HEK293 (cell line): ENCODE data around the gene MCOLN1.

Source experiments
- CTCF ChIA-PET: fragments of 350-600 bp; formaldehyde crosslinking; extraction: SDS; loops from one replicate; lab custom pipeline; 2021; ENCODE audit warnings: antibody characterized with exemption; lab: Yijun Ruan, JAX
- POLR2A ChIA-PET: fragments of 300-600 bp; formaldehyde crosslinking; extraction: SDS; loops from one replicate; lab custom pipeline; 2020; ENCODE audit warnings: antibody characterized with exemption, inconsistent platforms; lab: Yijun Ruan, JAX
- H3K27ac ChIP-seq: fragments of 200-500 bp; sonication (Bioruptor generic); 2 replicates; pipeline ENCODE4 v1.5.1; 2014; ENCODE audit warnings: low read depth, low read length, control low read depth, inconsistent platforms; ENCODE audit errors: extremely low read depth
- H3K36me3 ChIP-seq, 2 experiments: fragments of 200-500 bp in 1 of 2; sonication (Bioruptor generic) in 1 of 2; 1 replicate in 1 of 2; 2 replicates in 1 of 2; pipeline ENCODE4 v1.5.1; 2014 to 2017; ENCODE audit warnings: inconsistent platforms in 2 of 2, low read length in 2 of 2; ENCODE audit not compliant: control insufficient read depth in 2 of 2, insufficient read depth in 1 of 2
- H3K4me1 ChIP-seq: fragments of 200-500 bp; sonication (Bioruptor generic); 2 replicates; pipeline ENCODE4 v1.5.1; 2014; ENCODE audit warnings: mild to moderate bottlenecking, low read length, inconsistent platforms; ENCODE audit not compliant: control insufficient read depth, insufficient read depth
- H3K4me3 ChIP-seq: 2 replicates; pipeline ENCODE4 v1.5.1; 2011; ENCODE audit warnings: low read depth, mild to moderate bottlenecking, control low read depth, low read length, moderate library complexity
- H3K9me3 ChIP-seq: fragments of 200-500 bp; sonication (Bioruptor generic); 2 replicates; pipeline ENCODE4 v1.5.1; 2014; ENCODE audit warnings: low read depth, low read length, inconsistent platforms; ENCODE audit not compliant: control insufficient read depth, insufficient read depth
- MEIS1 ChIP-seq: sonication (generic); formaldehyde crosslinking; IDR thresholded peaks from 2 replicates; pipeline ENCODE4 v1.8.1; 2022; ENCODE audit warnings: missing genetic modification reagents, mild to moderate bottlenecking, borderline replicate concordance
- PRDM4 ChIP-seq: fragments of 450-650 bp; formaldehyde crosslinking; IDR thresholded peaks from 2 replicates; pipeline ENCODE4 v1.5.1; 2017; ENCODE audit warnings: missing biosample characterization, missing genetic modification characterization
- SP2 ChIP-seq: fragments of 450-650 bp; formaldehyde crosslinking; IDR thresholded peaks from 2 replicates; pipeline ENCODE4 v1.5.1; 2016; ENCODE audit warnings: missing biosample characterization, missing genetic modification characterization
- ZBTB17 ChIP-seq: fragments of 450-650 bp; formaldehyde crosslinking; IDR thresholded peaks from 2 replicates; pipeline ENCODE4 v1.5.1; 2016; ENCODE audit warnings: missing biosample characterization, missing genetic modification characterization
- ZBTB6 ChIP-seq: fragments of 450-650 bp; formaldehyde crosslinking; IDR thresholded peaks from 2 replicates; pipeline ENCODE4 v1.5.1; 2017; ENCODE audit warnings: missing biosample characterization, missing genetic modification characterization
- ZFP41 ChIP-seq: fragments of 450-650 bp; formaldehyde crosslinking; IDR thresholded peaks from 2 replicates; pipeline ENCODE4 v1.5.1; 2016; ENCODE audit warnings: missing biosample characterization, missing genetic modification characterization, borderline replicate concordance
- ZNF148 ChIP-seq: fragments of 450-650 bp; formaldehyde crosslinking; IDR thresholded peaks from 2 replicates; pipeline ENCODE4 v1.5.0; 2017; ENCODE audit warnings: missing biosample characterization, missing genetic modification characterization, borderline replicate concordance
- ZNF398 ChIP-seq: fragments of 450-650 bp; formaldehyde crosslinking; IDR thresholded peaks from 2 replicates; pipeline ENCODE4 v1.5.1; 2017; ENCODE audit warnings: missing biosample characterization, missing genetic modification characterization
- ZNF449 ChIP-seq: fragments of 450-650 bp; formaldehyde crosslinking; IDR thresholded peaks from 2 replicates; pipeline ENCODE4 v1.5.1; 2017; ENCODE audit warnings: missing biosample characterization, mild to moderate bottlenecking, missing genetic modification characterization, moderate library complexity
- TF ChIP-seq, protein P1 (sequence below): fragments of 450-650 bp; formaldehyde crosslinking; IDR thresholded peaks from 2 replicates; pipeline ENCODE4 v1.5.1; 2016; ENCODE audit warnings: missing biosample characterization, missing genetic modification characterization

Gene MCOLN1

GRCh38 chr19:7507884-7508283, 14.5 kb upstream of the MCOLN1 start (continued):
- peak; percentile 49 for TF ChIP-seq ZBTB17 (tag by site-specific recombination)
- no peak for TF ChIP-seq ZFP41

DNA sequence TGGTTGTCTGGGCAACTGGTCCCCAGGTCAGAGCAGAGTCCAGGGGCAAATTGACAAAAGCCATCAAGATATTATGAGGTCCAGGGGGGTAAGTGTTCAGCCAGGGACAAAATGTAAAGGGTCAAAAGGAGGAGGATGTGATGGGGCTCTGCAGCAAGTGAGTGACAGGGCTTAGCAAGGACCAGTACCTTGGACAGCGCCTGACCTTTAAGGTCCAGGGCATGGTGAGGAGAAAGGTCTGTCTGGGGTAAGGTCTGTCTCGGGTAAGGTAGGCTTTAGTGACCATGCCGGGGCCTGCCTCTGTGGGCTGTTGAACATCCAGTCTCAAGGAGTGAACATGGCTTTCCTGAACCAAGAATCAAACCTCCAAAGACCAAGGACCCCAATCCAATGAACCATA, 12.8 kb upstream of the MCOLN1 start:
- H3K4me1 ChIP-seq = peaks cover 4% of the 10 kb centered on the region; the same call in 1 of the 2 replicates
- TF ChIP-seq, protein P1, sequence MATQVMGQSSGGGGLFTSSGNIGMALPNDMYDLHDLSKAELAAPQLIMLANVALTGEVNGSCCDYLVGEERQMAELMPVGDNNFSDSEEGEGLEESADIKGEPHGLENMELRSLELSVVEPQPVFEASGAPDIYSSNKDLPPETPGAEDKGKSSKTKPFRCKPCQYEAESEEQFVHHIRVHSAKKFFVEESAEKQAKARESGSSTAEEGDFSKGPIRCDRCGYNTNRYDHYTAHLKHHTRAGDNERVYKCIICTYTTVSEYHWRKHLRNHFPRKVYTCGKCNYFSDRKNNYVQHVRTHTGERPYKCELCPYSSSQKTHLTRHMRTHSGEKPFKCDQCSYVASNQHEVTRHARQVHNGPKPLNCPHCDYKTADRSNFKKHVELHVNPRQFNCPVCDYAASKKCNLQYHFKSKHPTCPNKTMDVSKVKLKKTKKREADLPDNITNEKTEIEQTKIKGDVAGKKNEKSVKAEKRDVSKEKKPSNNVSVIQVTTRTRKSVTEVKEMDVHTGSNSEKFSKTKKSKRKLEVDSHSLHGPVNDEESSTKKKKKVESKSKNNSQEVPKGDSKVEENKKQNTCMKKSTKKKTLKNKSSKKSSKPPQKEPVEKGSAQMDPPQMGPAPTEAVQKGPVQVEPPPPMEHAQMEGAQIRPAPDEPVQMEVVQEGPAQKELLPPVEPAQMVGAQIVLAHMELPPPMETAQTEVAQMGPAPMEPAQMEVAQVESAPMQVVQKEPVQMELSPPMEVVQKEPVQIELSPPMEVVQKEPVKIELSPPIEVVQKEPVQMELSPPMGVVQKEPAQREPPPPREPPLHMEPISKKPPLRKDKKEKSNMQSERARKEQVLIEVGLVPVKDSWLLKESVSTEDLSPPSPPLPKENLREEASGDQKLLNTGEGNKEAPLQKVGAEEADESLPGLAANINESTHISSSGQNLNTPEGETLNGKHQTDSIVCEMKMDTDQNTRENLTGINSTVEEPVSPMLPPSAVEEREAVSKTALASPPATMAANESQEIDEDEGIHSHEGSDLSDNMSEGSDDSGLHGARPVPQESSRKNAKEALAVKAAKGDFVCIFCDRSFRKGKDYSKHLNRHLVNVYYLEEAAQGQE (tag by site-specific recombination) = peak; percentile 98
- TF ChIP-seq PRDM4 (tag by site-specific recombination) = no peak
- TF ChIP-seq ZNF148 (tag by site-specific recombination) = no peak
- POLR2A ChIA-PET = no interaction called here
- CTCF ChIA-PET = no interaction called here
- H3K4me3 ChIP-seq = no peak overlapping the region
- no peaks in the 10 kb centered on the region for H3K9me3 ChIP-seq
- no peaks in the 10 kb centered on the region for H3K36me3 ChIP-seq
- no peak overlapping the region for H3K27ac ChIP-seq

DNA sequence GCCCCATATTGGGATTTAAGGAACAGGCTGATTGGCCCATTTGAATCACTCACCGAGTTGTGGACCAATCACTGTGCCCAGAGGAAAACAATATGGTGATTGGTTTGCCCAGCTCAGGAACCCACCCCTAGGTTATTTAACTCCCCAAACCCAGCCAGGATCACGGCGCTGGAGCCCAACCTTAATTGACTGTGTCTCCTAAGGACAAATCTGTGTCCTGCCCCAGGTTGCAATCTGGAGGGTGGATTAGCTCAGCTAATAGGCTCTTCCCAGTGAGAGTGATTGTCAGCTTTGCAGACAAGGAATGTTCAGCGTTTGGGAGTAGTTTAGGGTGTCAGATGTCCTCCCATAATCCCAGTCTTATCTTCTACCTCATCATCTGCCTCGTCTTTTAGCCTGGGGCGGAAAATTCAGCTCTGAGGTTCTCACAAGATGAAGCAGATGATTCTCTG, 10.0 kb upstream of the MCOLN1 start:
- Histone ChIP-seq H3K9me3 (no peaks in the 10 kb centered on the region), H3K36me3 (no peaks in the 10 kb centered on the region), H3K4me3 (no peak overlapping the region), H3K27ac (no peak overlapping the region), H3K4me1 (peaks cover 4% of the 10 kb centered on the region)
- CTCF ChIA-PET = interaction anchor here (0.6 kb wide), 2 partner anchors 131 to 345 kb away, joined by 3 read pairs; no protein-coding TSS in a partner anchor
- 0 out of 2 replicates have a peak, but pooled peaks have one; percentile 27 for TF ChIP-seq ZNF398
- TF ChIP-seq MEIS1 = no peak
- peak; percentile 20; the same call in 1 of the 2 replicates for TF ChIP-seq SP2 (tag by site-specific recombination)
- TF ChIP-seq ZBTB6 (tag by site-specific recombination) = peak; percentile 73; the same call in 1 of the 2 replicates
- TF ChIP-seq ZNF449 (tag by site-specific recombination) = peak; percentile 81
- POLR2A ChIA-PET = interaction anchor here (0.6 to 1.7 kb wide), 3 partner anchors 9 to 22 kb away, joined by 3 to 9 read pairs (median 7); partner anchors contain the start of gene MCOLN1
